Melanocyte of skin (primary cell): ENCODE data around the gene SOX6. TPM values are rescaled to one million over a fixed set of nuclear protein-coding genes. Genes with fewer than 3 reads are reported as not detected.

Source experiments
- total RNA-seq, 2 donors: library from RNA; depleted of rRNA; stranded (reverse); fragments of >200 nt; gene quantifications; 2 replicates each; pipeline ENCODE4 v1.2.3, GENCODE V29; 2012

The SOX6 gene
- total RNA-seq: 10 to 100 TPM; 21.3 to 35.6 TPM

GRCh38 chr11:16356057-16356760 lies at the start of gene SOX6:
Gene SOX6, minus strand, starts transcription at chr11:16356546. Its CDS starts 15,298 bp downstream, at chr11:16341248.

